OCI-LY1 (cell line): ENCODE measurements around the gene PARD3B.

Experiments
- H2AFZ ChIP-seq: fragments of 200-600 bp; sonication (generic), shearing (Covaris generic); 2 replicates; pipeline ENCODE4 v1.6.0; 2014; ENCODE audit warnings: antibody characterized with exemption, mild to moderate bottlenecking, low read length
- H3F3A ChIP-seq: fragments of 200-600 bp; sonication (generic), shearing (Covaris generic); 2 replicates; pipeline ENCODE4 v1.6.0; 2014; ENCODE audit warnings: mild to moderate bottlenecking, antibody characterized with exemption, low read length, moderate library complexity; ENCODE audit not compliant: insufficient read depth
- H3K27ac ChIP-seq: fragments of 200-600 bp; sonication (generic); 2 replicates; pipeline ENCODE4 v1.5.1; 2014; ENCODE audit warnings: low read length, mixed run types, mild to moderate bottlenecking, low read depth; ENCODE audit not compliant: poor library complexity, severe bottlenecking
- H3K27me3 ChIP-seq: fragments of 200-600 bp; sonication (generic); 2 replicates; pipeline ENCODE4 v1.6.0; 2014; ENCODE audit warnings: antibody characterized with exemption, mild to moderate bottlenecking, low read length, moderate library complexity; ENCODE audit not compliant: insufficient read depth
- H3K36me3 ChIP-seq: fragments of 200-600 bp; sonication (generic); 2 replicates; pipeline ENCODE4 v1.6.1; 2014; ENCODE audit warnings: mild to moderate bottlenecking, antibody characterized with exemption, low read length, moderate library complexity, mixed read lengths; ENCODE audit not compliant: insufficient read depth
- H3K4me1 ChIP-seq: fragments of 200-600 bp; sonication (generic); 2 replicates; pipeline ENCODE4 v1.5.1; 2014; ENCODE audit warnings: mild to moderate bottlenecking, low read length, moderate library complexity; ENCODE audit not compliant: insufficient read depth, severe bottlenecking
- H3K4me2 ChIP-seq: fragments of 200-600 bp; sonication (generic), shearing (Covaris generic); 2 replicates; pipeline ENCODE4 v1.6.1; 2014; ENCODE audit warnings: low read length
- H3K4me3 ChIP-seq: fragments of 200-600 bp; sonication (generic); 2 replicates; pipeline ENCODE4 v1.5.1; 2014; ENCODE audit warnings: low read length, low read depth, mild to moderate bottlenecking, mixed read lengths; ENCODE audit not compliant: poor library complexity, severe bottlenecking
- H3K79me2 ChIP-seq: fragments of 200-600 bp; shearing (Covaris generic); 2 replicates; pipeline ENCODE4 v1.6.1; 2016; ENCODE audit warnings: mixed run types, low read length, mixed read lengths; ENCODE audit not compliant: insufficient read depth
- H3K9ac ChIP-seq: fragments of 200-600 bp; sonication (generic), shearing (Covaris generic); 2 replicates; pipeline ENCODE4 v1.6.1; 2014; ENCODE audit warnings: mild to moderate bottlenecking, low read length, mixed read lengths
- H3K9me2 ChIP-seq: fragments of 200-600 bp; sonication (generic), shearing (Covaris generic); 2 replicates; pipeline ENCODE4 v1.6.1; 2014; ENCODE audit warnings: low read depth, mild to moderate bottlenecking, low read length, mixed read lengths
- H3K9me3 ChIP-seq: fragments of 200-600 bp; shearing (Covaris generic); 2 replicates; pipeline ENCODE4 v1.6.1; 2014; ENCODE audit warnings: low read length, mixed read lengths
- H4K20me1 ChIP-seq: fragments of 200-600 bp; sonication (generic), shearing (Covaris generic); 2 replicates; pipeline ENCODE4 v1.6.0; 2016; ENCODE audit warnings: mild to moderate bottlenecking, low read length; ENCODE audit not compliant: insufficient read depth
- CTCF ChIP-seq: fragments of 200-600 bp; sonication (generic), shearing (Covaris generic); IDR thresholded peaks from 2 replicates; pipeline ENCODE4 v1.5.1; 2017; ENCODE audit warnings: mild to moderate bottlenecking, antibody characterized with exemption, low read length, moderate library complexity, mixed read lengths
- EZH2 ChIP-seq: fragments of 200-600 bp; sonication (generic), shearing (Covaris generic); IDR thresholded peaks from 2 replicates; pipeline ENCODE4 v1.8.0; 2017; ENCODE audit warnings: borderline replicate concordance, mixed run types, mild to moderate bottlenecking, antibody characterized with exemption, low read length, moderate library complexity, mixed read lengths

Gene PARD3B

GRCh38 chr2:205579335-205579734 is 1034.1 kb downstream of the PARD3B start:
- Histone ChIP-seq H3K4me1 (no peaks in the 10 kb centered on the region), H3K9ac (no peak overlapping the region), H3K27ac (no peak overlapping the region), H3K4me2 (no peak overlapping the region), H3K36me3 (no peaks in the 10 kb centered on the region), H3F3A (no peaks in the 10 kb centered on the region), H3K9me3 (no peaks in the 10 kb centered on the region), H3K4me3 (no peak overlapping the region), H3K79me2 (no peaks in the 10 kb centered on the region), H2AFZ (no peak overlapping the region), H3K27me3 (no peaks in the 10 kb centered on the region), H4K20me1 (no peaks in the 10 kb centered on the region), H3K9me2 (no peaks in the 10 kb centered on the region)
- TF ChIP-seq EZH2 (no peak), CTCF (no peak)

GRCh38 chr2:205580212-205580987 is 1035.1 kb downstream of the PARD3B start:
- no peaks in the 10 kb centered on the region for H3K9me2 ChIP-seq
- H3K9ac ChIP-seq = no peak overlapping the region
- H3K4me2 ChIP-seq = no peak overlapping the region
- H3K27ac ChIP-seq = no peak overlapping the region
- TF ChIP-seq EZH2 = no peak
- no peak for TF ChIP-seq CTCF
- no peaks in the 10 kb centered on the region for H3K27me3 ChIP-seq
- no peaks in the 10 kb centered on the region for H3K9me3 ChIP-seq
- H2AFZ ChIP-seq = no peak overlapping the region
- H3K4me3 ChIP-seq = no peak overlapping the region
- H3K4me1 ChIP-seq = no peaks in the 10 kb centered on the region
- no peaks in the 10 kb centered on the region for H3K79me2 ChIP-seq
- H4K20me1 ChIP-seq = no peaks in the 10 kb centered on the region
- no peaks in the 10 kb centered on the region for H3K36me3 ChIP-seq
- no peaks in the 10 kb centered on the region for H3F3A ChIP-seq

DNA sequence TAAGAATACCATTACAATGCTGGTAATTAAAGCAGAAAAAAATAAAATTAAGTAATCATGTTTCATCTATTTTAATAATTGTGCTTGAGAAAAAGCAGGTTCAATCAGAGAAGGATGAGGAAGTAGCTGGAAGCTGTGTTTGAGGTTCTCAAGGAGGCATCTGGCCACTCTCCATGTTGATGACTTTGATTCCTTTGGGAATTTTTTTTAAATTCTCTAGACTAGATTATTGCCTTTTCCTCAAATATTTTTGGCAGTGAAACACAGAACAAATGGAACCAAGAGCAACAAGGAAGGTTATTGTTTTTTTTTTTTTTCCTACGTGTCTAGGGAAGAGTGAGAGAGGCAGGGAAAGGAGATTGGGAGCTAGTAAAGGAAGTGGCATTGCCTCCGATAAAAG is 1037.1 kb downstream of the PARD3B start:
- H3F3A ChIP-seq = no peaks in the 10 kb centered on the region
- no peak overlapping the region for H3K27ac ChIP-seq
- no peaks in the 10 kb centered on the region for H3K79me2 ChIP-seq
- H3K4me3 ChIP-seq = no peak overlapping the region
- H3K27me3 ChIP-seq = no peaks in the 10 kb centered on the region
- no peaks in the 10 kb centered on the region for H3K36me3 ChIP-seq
- no peak overlapping the region for H2AFZ ChIP-seq
- H4K20me1 ChIP-seq = no peaks in the 10 kb centered on the region
- no peak for TF ChIP-seq CTCF
- TF ChIP-seq EZH2 = no peak
- no peak overlapping the region for H3K9ac ChIP-seq
- H3K9me2 ChIP-seq = no peaks in the 10 kb centered on the region
- H3K9me3 ChIP-seq = no peaks in the 10 kb centered on the region
- no peaks in the 10 kb centered on the region for H3K4me1 ChIP-seq
- H3K4me2 ChIP-seq = no peak overlapping the region
